Activated T-cell treated with anti-CD3 and anti-CD28 coated beads for 24 hours (primary cell): ENCODE results near the gene SDK1.
"Not testable (repeated sequence)": the region's sequence is repeated elsewhere in the genome, so short reads cannot be mapped to it uniquely, and the experiment has no call there.

Experiments used
- DNase-seq: peaks from one replicate; pipeline ENCODE4 v3.0.0-alpha.2; 2020; ENCODE audit warnings: low read depth

SDK1 gene

GRCh38 chr7:3960050-3960763 lies 659.2 kb downstream of the SDK1 start:
- DNase-seq = no peak

- DNase-seq = no peak
Observed at GRCh38 chr7:3960942-3961341, 659.9 kb downstream of the SDK1 start.

- DNase-seq = no peak
Observed at GRCh38 chr7:3961857-3962503, 660.9 kb downstream of the SDK1 start.

- not testable (repeated sequence) for DNase-seq
Observed at GRCh38 chr7:3963768-3964167, 662.7 kb downstream of the SDK1 start.

GRCh38 chr7:3964980-3965606 lies 664.0 kb downstream of the SDK1 start:
- no peak for DNase-seq

- no peak for DNase-seq
Observed at GRCh38 chr7:3965794-3966395, 664.8 kb downstream of the SDK1 start.

- no peak for DNase-seq
Observed at GRCh38 chr7:3968234-3968633, 667.2 kb downstream of the SDK1 start.

- no peak for DNase-seq
Observed at GRCh38 chr7:3969286-3969685, 668.2 kb downstream of the SDK1 start.

GRCh38 chr7:3971323-3971722 lies 670.3 kb downstream of the SDK1 start:
- DNase-seq = no peak

- DNase-seq = no peak
Observed at GRCh38 chr7:3973264-3973663, 672.2 kb downstream of the SDK1 start.

- DNase-seq = no peak
Observed at GRCh38 chr7:3974329-3974728, 673.3 kb downstream of the SDK1 start.

- DNase-seq = no peak
Observed at GRCh38 chr7:3975371-3975770, 674.3 kb downstream of the SDK1 start.

GRCh38 chr7:3977391-3977790 lies 676.3 kb downstream of the SDK1 start:
- DNase-seq = no peak

GRCh38 chr7:3978839-3979238 lies 677.8 kb downstream of the SDK1 start:
- DNase-seq = no peak

GRCh38 chr7:3979611-3980299 lies 678.7 kb downstream of the SDK1 start:
- no peak for DNase-seq

GRCh38 chr7:3980300-3980643 lies 679.2 kb downstream of the SDK1 start:
- no peak for DNase-seq

GRCh38 chr7:3981281-3981680 lies 680.2 kb downstream of the SDK1 start:
- DNase-seq = no peak

GRCh38 chr7:3984456-3984855 lies 683.4 kb downstream of the SDK1 start:
- no peak for DNase-seq

GRCh38 chr7:3986927-3987326 lies 685.9 kb downstream of the SDK1 start:
- no peak for DNase-seq

GRCh38 chr7:3987426-3987927 lies 686.4 kb downstream of the SDK1 start:
- no peak for DNase-seq

GRCh38 chr7:3989723-3990122 lies 688.7 kb downstream of the SDK1 start:
- no peak for DNase-seq

GRCh38 chr7:3991731-3992231 lies 690.7 kb downstream of the SDK1 start:
- DNase-seq = no peak
